HG02870 (cell line): Measurements from ENCODE around the gene HTRA3.

ENCODE experiments used
- ATAC-seq: cut with Tn5 transposase; IDR thresholded peaks from one replicate; pipeline ENCODE4 v1.9.1; 2021; ENCODE audit warnings: mild to moderate bottlenecking, moderate library complexity; ENCODE audit not compliant: unreplicated experiment

The HTRA3 gene

GRCh38 chr4:8233672-8234484 is 35.7 kb upstream of the HTRA3 start:
- ATAC-seq, result no peak

- no peak for ATAC-seq
Measured at GRCh38 chr4:8234715-8235114, 34.8 kb upstream of the HTRA3 start.

- no peak for ATAC-seq
Measured at GRCh38 chr4:8235224-8235623, 34.3 kb upstream of the HTRA3 start.

- ATAC-seq, result no peak
Measured at GRCh38 chr4:8235686-8236085, 33.9 kb upstream of the HTRA3 start.

- no peak for ATAC-seq
Measured at GRCh38 chr4:8236106-8236919, 33.2 kb upstream of the HTRA3 start.

- ATAC-seq, result no peak
Measured at GRCh38 chr4:8236920-8237195, 32.7 kb upstream of the HTRA3 start.

GRCh38 chr4:8237256-8237989 is 32.1 kb upstream of the HTRA3 start:
- ATAC-seq, result no peak

- no peak for ATAC-seq
Measured at GRCh38 chr4:8238036-8238511, 31.5 kb upstream of the HTRA3 start.

GRCh38 chr4:8238515-8239053 is 31.0 kb upstream of the HTRA3 start:
- ATAC-seq, result no peak

GRCh38 chr4:8239226-8239625 is 30.3 kb upstream of the HTRA3 start:
- no peak for ATAC-seq

GRCh38 chr4:8239661-8240060 is 29.9 kb upstream of the HTRA3 start:
- ATAC-seq, result no peak

GRCh38 chr4:8240211-8241041 is 29.1 kb upstream of the HTRA3 start:
- ATAC-seq, result no peak

- no peak for ATAC-seq
Measured at GRCh38 chr4:8241211-8241779, 28.3 kb upstream of the HTRA3 start.

- peak; percentile 61 for ATAC-seq
Measured at GRCh38 chr4:8241895-8242696, 27.5 kb upstream of the HTRA3 start.

GRCh38 chr4:8242782-8243560 is 26.6 kb upstream of the HTRA3 start:
- no peak for ATAC-seq

GRCh38 chr4:8244001-8244757 is 25.4 kb upstream of the HTRA3 start:
- ATAC-seq, result no peak

- ATAC-seq, result no peak
Measured at GRCh38 chr4:8244931-8245460, 24.6 kb upstream of the HTRA3 start.
